Heart left ventricle (tissue), 16 donors: ENCODE results near the gene SH3TC2. TPM values are rescaled to one million over a fixed set of nuclear protein-coding genes. Genes with fewer than 3 reads are reported as not detected.

Source experiments
- ATAC-seq, 4 donors: fragments of 200-7000 bp; cut with Tn5 transposase; one replicate each; pipeline ENCODE4 v1.9.1; 2020 to 2022; ENCODE audit warnings: moderate library complexity in 4 of 4, mild to moderate bottlenecking in 3 of 4, moderate number of reproducible peaks in 1 of 4
- DNase-seq, 5 donors: peaks; one replicate each; pipeline ENCODE4 v3.0.0-alpha.2; 2020
- H3K27ac ChIP-seq, 12 donors: fragments of 200-600 bp; sonication (generic) in 4 of 12; one replicate each; pipeline versions ENCODE4 v1.5.0 to v1.8.0; 2016 to 2022; ENCODE audit warnings: mild to moderate bottlenecking in 2 of 12
- H3K27me3 ChIP-seq, 9 donors: fragments of 200-600 bp; sonication (generic) in 2 of 9; one replicate each; pipeline versions ENCODE4 v1.5.1 to v1.8.0; 2016 to 2022; ENCODE audit warnings: mild to moderate bottlenecking in 3 of 9
- H3K36me3 ChIP-seq, 9 donors: fragments of 200-600 bp; sonication (generic) in 2 of 9; one replicate each; pipeline versions ENCODE4 v1.5.0 to v1.8.0; 2018 to 2022; ENCODE audit warnings: mild to moderate bottlenecking in 2 of 9
- H3K4me1 ChIP-seq, 12 donors: fragments of 200-600 bp; sonication (generic) in 4 of 12; one replicate each; pipeline versions ENCODE4 v1.5.0 to v1.8.0; 2016 to 2022; ENCODE audit warnings: mild to moderate bottlenecking in 3 of 12
- H3K4me3 ChIP-seq, 12 donors: fragments of 200-600 bp; sonication (generic) in 4 of 12; one replicate each; pipeline versions ENCODE4 v1.5.0 to v1.8.0; 2017 to 2022; ENCODE audit warnings: mild to moderate bottlenecking in 9 of 12, moderate library complexity in 4 of 12
- H3K9me3 ChIP-seq, 12 donors: fragments of 200-600 bp; sonication (generic) in 4 of 12; one replicate each; pipeline versions ENCODE4 v1.5.0 to v1.8.0; 2016 to 2022; ENCODE audit warnings: mild to moderate bottlenecking in 1 of 12
- CTCF ChIP-seq, 12 donors: fragments of 200-600 bp; sonication (generic) in 4 of 12; IDR thresholded peaks; one replicate each; pipeline versions ENCODE4 v1.5.0 to v1.8.0; 2018 to 2022; ENCODE audit warnings: antibody characterized with exemption in 12 of 12, mild to moderate bottlenecking in 5 of 12
- POLR2A ChIP-seq, 2 donors: fragments of 450-650 bp; IDR thresholded peaks; one replicate each; pipeline ENCODE4 v1.6.1; 2017; ENCODE audit warnings: antibody characterized with exemption in 2 of 2, mild to moderate bottlenecking in 2 of 2, moderate library complexity in 2 of 2
- WGBS, 4 donors: extraction: QIAGEN DNeasy Blood & Tissue Kit in 2 of 4; methylation state at CpG; one replicate each; pipeline versions ENCODE4 v1.1.5 to v1.1.7; 2013 to 2018; 5-methylcytosine and 5-hydroxymethylcytosine counted together
- intact Hi-C, 10 donors: fragments of 100-400 bp; cut with DNase I; formaldehyde crosslinking; loops; one replicate each; pipeline versions ENCODE4 v1.11.1 to v1.14.2; 2022
- microRNA counts, 2 donors: library from miRNA; unstranded; fragments of <30 nt; microRNA quantifications; one replicate each; lab custom pipeline; 2016
- microRNA-seq, 4 donors: library from miRNA; unstranded; fragments of <30 nt; microRNA quantifications; one replicate each; pipeline versions ENCODE4 to v1.2.0, GENCODE V29; 2017 to 2020
- polyA plus RNA-seq, 2 donors: library from polyadenylated mRNA; stranded (reverse); fragments of 200-250 nt; gene quantifications; one replicate each; pipeline ENCODE4 v1.2.3, GENCODE V29; 2013
- total RNA-seq, 9 donors: library from RNA; depleted of rRNA in 2 of 9; stranded (reverse); fragments of >200 nt in 2 of 9; fragmentation: NEBNext Ultra II Directional in 3 of 9; extraction: Animal tissue kit (Norgen Biotek cat#: 25700) in 3 of 9; gene quantifications; one replicate each; pipeline versions ENCODE4 v1.1.0 to v1.2.4, GENCODE V29; 2016 to 2023
- donor health status: ischemic (EF 13 %, LVEDD 7.1; RV severe dilation, severe dysfunction).
- donor health status: healthy with polysubstance abuse.
- donor health status: DM: no; HTN: yes; CAD: no.
- donor health status: DM: no; HTN: no; CAD: no.
- donor health status: ischemic (EF 25% LVEDD 6.9; RV normal size, moderate dysfunction).
- donor health status: ischemic (EF 25% LVEDD 5.7; RV mildly dilated, moderate dysfunction).
- donor health status: healthy.
- donor health status: DM: yes; HTN: yes; CAD: no.
- donor health status: ischemic (EF 35%, LVEDD 5.7; RV mildly dilated, moderate dysfunction).
- donor health status: nonischemic (EF 11% LVEDD 7.7; RV severe dilation, severe dysfunction).
- donor health status: DM: yes; HTN: yes; CAD: no.
- donor health status: PGD.
- donor health status: ischemic (EF 29% LVEDD 5.4; RV normal size, mild dysfunction).
- donor health status: nonischemic (EF 23%, LVEDD 6.1; RV moderate dilation, normal function).

Gene SH3TC2
- total and polyA plus RNA-seq, 11 donors = 1.6 to 12.7 (median 4.0) TPM

DNA sequence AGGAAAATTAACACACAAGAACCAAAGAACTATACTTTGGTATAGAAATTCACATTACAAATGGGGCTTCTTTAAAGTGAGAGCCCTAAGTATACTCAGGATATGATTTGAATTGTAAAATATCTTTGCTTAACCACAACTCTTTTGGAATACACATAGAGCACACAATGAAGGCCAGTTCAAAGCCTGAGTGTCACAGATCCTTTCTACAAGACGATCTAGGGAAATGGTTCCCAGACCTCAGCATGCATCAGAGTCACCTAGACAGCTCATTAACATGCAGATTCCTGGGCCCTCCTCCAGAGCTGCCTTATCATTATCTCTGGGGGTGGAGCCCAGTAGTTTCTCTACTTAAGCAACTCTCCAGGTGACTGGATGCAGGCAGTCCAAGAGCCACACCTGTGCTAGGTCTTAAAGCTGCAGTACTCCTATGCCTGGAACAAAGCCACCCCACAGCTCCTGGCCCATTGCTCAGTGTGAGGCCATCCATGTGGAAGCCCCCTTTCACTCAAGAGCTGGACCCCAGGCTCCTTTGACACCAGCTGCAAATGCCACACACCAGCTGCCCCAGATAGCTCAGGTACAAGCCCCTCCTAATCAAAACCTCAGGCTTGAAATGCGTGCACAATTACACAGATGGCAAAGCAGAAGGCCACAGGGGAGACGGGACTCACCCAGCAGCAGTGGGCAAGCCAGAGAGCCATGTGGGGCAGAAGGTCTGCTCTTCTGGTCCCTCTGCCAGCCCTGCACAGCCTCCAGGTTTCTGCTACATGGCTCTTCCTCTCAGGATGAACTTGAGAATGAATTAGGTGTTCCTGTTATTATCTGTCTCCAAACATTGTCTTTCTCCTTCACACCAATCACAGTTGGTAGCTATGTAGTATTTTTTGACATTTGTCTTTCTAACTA is 106.1 kb downstream of the SH3TC2 start:
- peak in 1 of 4 donors; percentile 20 for ATAC-seq

More for the DNA sequence above, 106.1 kb downstream of the SH3TC2 start:
- peaks cover 0 to 8% (median 0%) of the 10 kb centered on the region in 12 donors for H3K4me1 ChIP-seq
- no peak for DNase-seq
- H3K4me3 ChIP-seq = no peak overlapping the region
- H3K27ac ChIP-seq = no peak overlapping the region
- intact Hi-C loops = loop anchor here in 9 of 10 donors (2.0 to 10.0 kb wide), 10 partner anchors 22 to 224 kb away; partner anchors contain the start of gene ADRB2 (in 4 of the 9)
- TF ChIP-seq POLR2A (IDR thresholded peaks at IDR 0.05) (no peak), CTCF (IDR thresholded peaks at IDR 0.05) (no peak)
- H3K27me3 ChIP-seq = no peaks in the 10 kb centered on the region
- 79 to 89% (median 86%) methylated on average over 3 of the region's 3 CpGs for WGBS, 4 donors
- H3K9me3 ChIP-seq = no peaks in the 10 kb centered on the region
- H3K36me3 ChIP-seq = no peaks in the 10 kb centered on the region

MicroRNAs encoded within 50 kb of the gene (microRNA counts, 767-probe panel; counts per million panel counts)
- 0 to 71.6 counts per million in 2 donors for microRNA hsa-miR-584-5p (lab: Ali Mortazavi, UCI)

Small RNAs within 50 kb of the gene (microRNA-seq; reads per million reads assigned to microRNA genes)
- gene MIR584 = 48.6 to 87.1 (median 67.2) reads per million in 4 donors

Other genes starting within 250 kb of the SH3TC2 start
- gene ADRB2, start 236.5 kb downstream of the SH3TC2 start, total RNA-seq = 1 to 10 TPM; 3.4 to 8.3 (median 6.2) TPM
- gene ADRB2, start 236.5 kb downstream of the SH3TC2 start, polyA plus RNA-seq = 1 to 10 TPM; 1.8 to 4.4 TPM
- gene ABLIM3, start 78.4 kb upstream of the SH3TC2 start, total RNA-seq = 100 to 1,000 TPM in 4 of 9 donors, 10 to 100 TPM in 5; 70.0 to 175 (median 97.8) TPM
- gene ABLIM3, start 78.4 kb upstream of the SH3TC2 start, polyA plus RNA-seq = 100 to 1,000 TPM in 1 of 2 donors, 10 to 100 TPM in 1; 43.2 to 103 TPM
- gene AFAP1L1, start 208.8 kb upstream of the SH3TC2 start, total RNA-seq = 10 to 100 TPM; 30.4 to 57.7 (median 45.0) TPM
- gene AFAP1L1, start 208.8 kb upstream of the SH3TC2 start, polyA plus RNA-seq = 10 to 100 TPM; 32.2 to 49.5 TPM